HCT116 (cell line): Measurements from ENCODE around the gene CSNK2B. TPM values are rescaled to one million over a fixed set of nuclear protein-coding genes. Genes with fewer than 3 reads are reported as not detected.
A peak's percentile ranks its signal among the peaks of the same experiment; 100 is the strongest.

Source experiments
- ATAC-seq: fragments of 200-7000 bp; cut with Tn5 transposase; 2 replicates; pipeline ENCODE4 v1.9.1; 2020; ENCODE audit warnings: mild to moderate bottlenecking, moderate library complexity
- BruUV-seq: library from RNA; stranded (reverse); fragments of 400-500 nt; replicated peaks from 2 replicates; lab custom pipeline; 2021; lab: Mats Ljungman, UMichigan
- CTCF ChIA-PET: fragments of 300-600 bp; sonication (Branson Sonifier 250); formaldehyde crosslinking; loops from one replicate; lab custom pipeline; 2021; ENCODE audit warnings: antibody characterized with exemption; lab: Charles Lee
- POLR2A ChIA-PET: fragments of 300-600, 350-600 bp; sonication (Branson Sonifier 250); formaldehyde crosslinking; loops from one replicate; lab custom pipeline; 2021; ENCODE audit warnings: antibody characterized with exemption; lab: Charles Lee
- RAD21 ChIA-PET, 2 experiments: fragments of 300-600 bp; sonication (Branson Sonifier 250); formaldehyde crosslinking; loops; one replicate each; lab custom pipeline; 2023; ENCODE audit warnings: low total read pairs in 2 of 2; ENCODE audit not compliant: uncharacterized antibody in 2 of 2, unreplicated experiment in 2 of 2, low non-redundant PET in 1 of 2; lab: Charles Lee
- DNase-seq: peaks from one replicate; pipeline ENCODE4 v3.0.0-alpha.2; 2010; ENCODE audit warnings: low read depth, low spot score
- H2AFZ ChIP-seq: fragments of 200-600 bp; shearing (Covaris generic), sonication (generic); 2 replicates; pipeline ENCODE4 v1.6.1; 2017; ENCODE audit warnings: low read depth, mixed run types, mixed read lengths, antibody characterized with exemption, low read length; ENCODE audit not compliant: poor library complexity, severe bottlenecking
- H3K27ac ChIP-seq: 2 replicates; pipeline ENCODE4 v1.5.1; 2012; ENCODE audit warnings: low read depth, low read length
- H3K27me3 ChIP-seq: fragments of 200-600 bp; sonication (generic); 2 replicates; pipeline ENCODE4 v1.6.1; 2016; ENCODE audit warnings: mixed run types, low read length, mixed read lengths; ENCODE audit not compliant: insufficient read depth
- H3K36me3 ChIP-seq, 2 experiments: fragments of 200-500 bp in 1 of 2; fragments of 200-600 bp in 1 of 2; sonication (Bioruptor generic) in 1 of 2; sonication (generic) in 1 of 2; 2 replicates each; pipeline versions ENCODE4 v1.5.1 to v1.6.1; 2014 to 2016; ENCODE audit warnings: low read length in 2 of 2, inconsistent platforms in 1 of 2, mixed read lengths in 1 of 2, mixed run types in 1 of 2; ENCODE audit not compliant: insufficient read depth in 2 of 2, control insufficient read depth in 1 of 2
- H3K4me1 ChIP-seq, 2 experiments: fragments of 200-600 bp in 1 of 2; sonication (generic) in 1 of 2; 2 replicates each; pipeline versions ENCODE4 v1.5.1 to v1.6.1; 2012 to 2017; ENCODE audit warnings: low read length in 2 of 2, inconsistent platforms in 1 of 2, mild to moderate bottlenecking in 1 of 2, mixed read lengths in 1 of 2, mixed run types in 1 of 2, moderate library complexity in 1 of 2; ENCODE audit not compliant: insufficient read depth in 2 of 2, control insufficient read depth in 1 of 2
- H3K4me2 ChIP-seq: fragments of 200-600 bp; sonication (generic); 2 replicates; pipeline ENCODE4 v1.6.1; 2017; ENCODE audit warnings: mixed run types, low read length, mixed read lengths
- H3K4me3 ChIP-seq, 2 experiments: fragments of 200-600 bp in 1 of 2; sonication (generic) in 1 of 2; replicated peaks in 1 of 2; 2 replicates each; pipeline ENCODE4 v1.5.1; 2011 to 2016; ENCODE audit warnings: low read length in 2 of 2, control low read depth in 1 of 2, low read depth in 1 of 2, mild to moderate bottlenecking in 1 of 2, mixed read lengths in 1 of 2, mixed run types in 1 of 2
- H3K79me2 ChIP-seq: fragments of 200-600 bp; sonication (generic); 2 replicates; pipeline ENCODE4 v1.6.1; 2017; ENCODE audit warnings: mild to moderate bottlenecking, mixed run types, low read length, moderate library complexity, mixed read lengths; ENCODE audit not compliant: insufficient read depth
- H3K9ac ChIP-seq: fragments of 200-600 bp; sonication (generic); 2 replicates; pipeline ENCODE4 v1.6.1; 2016; ENCODE audit warnings: low read length, mixed read lengths
- H3K9me2 ChIP-seq: fragments of 200-600 bp; sonication (generic), shearing (Covaris generic); 2 replicates; pipeline ENCODE4 v1.6.1; 2017; ENCODE audit warnings: mixed run types, mild to moderate bottlenecking, moderate library complexity; ENCODE audit not compliant: insufficient read depth
- H3K9me3 ChIP-seq, 2 experiments: fragments of 200-500 bp in 1 of 2; fragments of 200-600 bp in 1 of 2; sonication (Bioruptor generic) in 1 of 2; sonication (generic) in 1 of 2; 2 replicates each; pipeline ENCODE4 v1.6.1; 2014 to 2017; ENCODE audit warnings: low read length in 2 of 2, mixed read lengths in 2 of 2, inconsistent platforms in 1 of 2, low read depth in 1 of 2, mild to moderate bottlenecking in 1 of 2, mixed run types in 1 of 2, moderate library complexity in 1 of 2; ENCODE audit not compliant: control insufficient read depth in 1 of 2, insufficient read depth in 1 of 2
- H4K20me1 ChIP-seq: fragments of 200-600 bp; sonication (generic), shearing (Covaris generic); 2 replicates; pipeline ENCODE4 v1.6.1; 2017; ENCODE audit warnings: mixed run types, mild to moderate bottlenecking, moderate library complexity; ENCODE audit not compliant: insufficient read depth
- ATF3 ChIP-seq: IDR thresholded peaks from 2 replicates; pipeline ENCODE4 v1.6.1; 2012
- CBX3 ChIP-seq: IDR thresholded peaks from 2 replicates; pipeline ENCODE4 v1.6.1; 2012; ENCODE audit warnings: low read depth
- CEBPB ChIP-seq: IDR thresholded peaks from 2 replicates; pipeline ENCODE4 v1.6.1; 2012; ENCODE audit warnings: low read depth
- ELF1 ChIP-seq: IDR thresholded peaks from 2 replicates; pipeline ENCODE4 v1.6.1; 2012; ENCODE audit warnings: low read depth, borderline replicate concordance
- EZH2 ChIP-seq: fragments of 200-600 bp; sonication (generic); IDR thresholded peaks from 2 replicates; pipeline ENCODE4 v1.6.1; 2017; ENCODE audit warnings: antibody characterized with exemption, mixed run types
- EZH2phosphoT487 ChIP-seq: fragments of 200-600 bp; IDR thresholded peaks from 2 replicates; pipeline ENCODE4 v1.6.1; 2018; ENCODE audit warnings: antibody characterized with exemption, borderline replicate concordance
- FOSL1 ChIP-seq: IDR thresholded peaks from 2 replicates; pipeline ENCODE4 v1.6.1; 2012; ENCODE audit warnings: low read depth
- JUND ChIP-seq: IDR thresholded peaks from 2 replicates; pipeline ENCODE4 v1.6.1; 2012
- POLR2A ChIP-seq: IDR thresholded peaks from 2 replicates; pipeline ENCODE4 v1.7.0; 2011; ENCODE audit warnings: borderline replicate concordance; ENCODE audit not compliant: insufficient read depth, insufficient read length; ENCODE audit errors: extremely low read depth
- POLR2AphosphoS5 ChIP-seq: IDR thresholded peaks from 2 replicates; pipeline ENCODE4 v1.6.1; 2011; ENCODE audit warnings: mild to moderate bottlenecking, low read depth, low read length, moderate library complexity
- RAD21 ChIP-seq: IDR thresholded peaks from 2 replicates; pipeline ENCODE4 v1.6.1; 2012; ENCODE audit warnings: low read depth, mild to moderate bottlenecking
- REST ChIP-seq: IDR thresholded peaks from 2 replicates; pipeline ENCODE4 v1.6.1; 2012; ENCODE audit warnings: low read depth
- SP1 ChIP-seq: IDR thresholded peaks from 2 replicates; pipeline ENCODE4 v1.6.1; 2012; ENCODE audit warnings: low read depth
- SRF ChIP-seq: IDR thresholded peaks from 2 replicates; pipeline ENCODE4 v1.6.1; 2012; ENCODE audit warnings: low read depth
- TCF7L2 ChIP-seq: IDR thresholded peaks from 2 replicates; pipeline ENCODE4 v1.7.0; 2011; ENCODE audit warnings: borderline replicate concordance, inconsistent platforms; ENCODE audit not compliant: insufficient read depth, insufficient read length; ENCODE audit errors: extremely low read depth
- intact Hi-C: fragments of 100-400 bp; cut with micrococcal nuclease; formaldehyde crosslinking; loops from 2 replicates; pipeline ENCODE4 v1.10.0; 2022
- total RNA-seq: library from RNA; stranded (reverse); gene quantifications from one replicate; pipeline ENCODE4 v1.2.1, GENCODE V29; 2021; ENCODE audit not compliant: unreplicated experiment
- TF ChIP-seq, protein P1 (sequence below): IDR thresholded peaks from 2 replicates; pipeline ENCODE4 v1.6.1; 2012
- TF ChIP-seq, protein P2 (sequence below), 3 experiments: fragments of 200-600 bp in 1 of 3; sonication (generic) in 1 of 3; IDR thresholded peaks in 2 of 3; conservative IDR thresholded peaks in 1 of 3; 2 replicates each; pipeline ENCODE4 v1.5.1; 2012 to 2017; ENCODE audit warnings: low read depth in 2 of 3, low read length in 2 of 3, antibody characterized with exemption in 1 of 3, borderline replicate concordance in 1 of 3, control low read depth in 1 of 3, mild to moderate bottlenecking in 1 of 3, mixed read lengths in 1 of 3, mixed run types in 1 of 3, moderate library complexity in 1 of 3; ENCODE audit not compliant: insufficient read depth in 1 of 3

Gene CSNK2B
- total RNA-seq, 1 experiment from 2014 or later = 210 TPM

DNA sequence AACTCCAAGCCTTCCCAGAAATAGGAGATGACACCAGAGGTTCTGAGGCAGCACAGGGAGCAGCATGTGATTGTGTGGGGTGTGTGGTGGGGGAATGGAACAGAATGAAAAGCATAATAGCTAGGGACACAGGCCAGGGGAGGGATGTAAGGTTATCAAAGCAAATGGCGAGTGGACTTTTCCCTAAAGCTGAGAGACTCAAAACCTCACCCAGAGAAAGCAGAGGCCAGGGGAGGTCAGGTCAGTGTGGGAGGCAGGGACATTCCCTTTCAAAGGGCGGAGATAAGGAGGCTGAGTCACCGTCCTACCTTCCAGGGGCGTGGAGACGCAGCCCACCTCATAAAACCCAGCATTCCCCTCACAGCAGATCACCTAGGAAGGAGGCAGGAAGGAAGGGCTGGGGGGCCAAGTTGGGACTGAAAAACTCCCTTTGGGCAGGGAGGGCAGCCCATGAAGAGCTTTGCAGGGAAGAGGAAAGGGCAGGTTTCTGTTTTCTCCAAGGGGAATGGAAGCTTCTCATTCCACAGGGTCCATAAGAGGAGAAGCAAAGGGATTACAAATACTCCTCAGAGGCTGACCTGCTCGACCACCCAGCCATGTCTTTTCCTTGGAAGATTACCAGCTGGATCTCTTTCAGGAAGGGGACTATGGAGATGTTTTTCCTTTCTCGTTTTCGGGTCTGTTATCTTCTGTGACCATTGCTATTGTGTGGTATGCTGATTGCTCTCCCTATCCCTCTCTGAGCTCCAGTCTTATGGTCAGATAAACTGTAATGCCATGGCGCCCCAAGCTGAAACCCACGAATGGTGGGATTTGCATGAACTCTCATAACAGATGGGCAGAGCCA is 24.6 kb downstream of the CSNK2B start (continued):
- no peak for TF ChIP-seq ATF3
- no peak for TF ChIP-seq EZH2
- TF ChIP-seq TCF7L2 = no peak

DNA sequence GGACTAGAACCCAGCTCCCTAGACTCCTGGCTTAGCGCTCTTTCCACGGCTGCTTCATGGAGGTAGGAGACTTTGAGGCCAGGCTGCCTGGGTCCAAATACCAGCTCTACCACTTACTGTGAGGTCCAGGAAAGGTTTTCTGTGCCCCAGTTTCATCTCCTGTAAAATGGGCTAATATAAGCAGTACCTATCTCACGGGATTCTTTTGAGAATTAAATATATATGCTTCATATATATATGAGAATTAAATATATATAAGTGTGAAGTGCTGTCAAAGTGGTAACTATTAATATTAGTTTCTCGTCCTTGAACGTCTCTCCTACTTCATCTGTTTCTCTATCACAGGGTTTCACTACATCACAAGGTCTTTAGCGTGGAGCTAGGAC is 25.2 kb downstream of the CSNK2B start:
- DNase-seq (no peak), ATAC-seq (no peak)
- ChIA-PET POLR2A (interaction anchor here (0.5 to 1.4 kb wide), 3 partner anchors 12 to 144 kb away, joined by 3 to 5 read pairs (median 3); partner anchors contain the start of genes ABHD16A, HSPA1B and NFKBIL1), RAD21 (no interaction called here), CTCF (interaction anchor here (0.7 to 1.1 kb wide), 2 partner anchors 39 to 172 kb away, joined by 3 read pairs; partner anchors contain the start of gene NEU1)
- 0 out of 2 replicates have a peak overlapping the region, but pooled peaks have one; percentile 23 for H3K27ac ChIP-seq
- no peak overlapping the region for H2AFZ ChIP-seq
- H3K36me3 ChIP-seq = peaks cover 13 to 25% of the 10 kb centered on the region in 2 experiments; a peak in 2 of 4 replicates
- no peak overlapping the region for H3K4me3 ChIP-seq
- intact Hi-C loops = no loop called here
- H4K20me1 ChIP-seq = no peaks in the 10 kb centered on the region
- H3K9ac ChIP-seq = peak overlapping the region; percentile 30; the same call in 1 of the 2 replicates
- H3K9me3 ChIP-seq = no peaks in the 10 kb centered on the region
- no peaks in the 10 kb centered on the region for H3K27me3 ChIP-seq
- H3K79me2 ChIP-seq = no peaks in the 10 kb centered on the region
- H3K4me1 ChIP-seq = peaks cover 11 to 16% of the 10 kb centered on the region in 2 experiments
- H3K4me2 ChIP-seq = peak overlapping the region; percentile 47
- BruUV-seq = no TSS peak
- no peaks in the 10 kb centered on the region for H3K9me2 ChIP-seq
- no peak for TF ChIP-seq SP1
- no peak for TF ChIP-seq SRF
- TF ChIP-seq FOSL1 = no peak
- TF ChIP-seq ELF1 = no peak
- TF ChIP-seq, protein P1, sequence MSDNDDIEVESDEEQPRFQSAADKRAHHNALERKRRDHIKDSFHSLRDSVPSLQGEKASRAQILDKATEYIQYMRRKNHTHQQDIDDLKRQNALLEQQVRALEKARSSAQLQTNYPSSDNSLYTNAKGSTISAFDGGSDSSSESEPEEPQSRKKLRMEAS = no peak
- TF ChIP-seq POLR2A = no peak
- TF ChIP-seq, protein P2, sequence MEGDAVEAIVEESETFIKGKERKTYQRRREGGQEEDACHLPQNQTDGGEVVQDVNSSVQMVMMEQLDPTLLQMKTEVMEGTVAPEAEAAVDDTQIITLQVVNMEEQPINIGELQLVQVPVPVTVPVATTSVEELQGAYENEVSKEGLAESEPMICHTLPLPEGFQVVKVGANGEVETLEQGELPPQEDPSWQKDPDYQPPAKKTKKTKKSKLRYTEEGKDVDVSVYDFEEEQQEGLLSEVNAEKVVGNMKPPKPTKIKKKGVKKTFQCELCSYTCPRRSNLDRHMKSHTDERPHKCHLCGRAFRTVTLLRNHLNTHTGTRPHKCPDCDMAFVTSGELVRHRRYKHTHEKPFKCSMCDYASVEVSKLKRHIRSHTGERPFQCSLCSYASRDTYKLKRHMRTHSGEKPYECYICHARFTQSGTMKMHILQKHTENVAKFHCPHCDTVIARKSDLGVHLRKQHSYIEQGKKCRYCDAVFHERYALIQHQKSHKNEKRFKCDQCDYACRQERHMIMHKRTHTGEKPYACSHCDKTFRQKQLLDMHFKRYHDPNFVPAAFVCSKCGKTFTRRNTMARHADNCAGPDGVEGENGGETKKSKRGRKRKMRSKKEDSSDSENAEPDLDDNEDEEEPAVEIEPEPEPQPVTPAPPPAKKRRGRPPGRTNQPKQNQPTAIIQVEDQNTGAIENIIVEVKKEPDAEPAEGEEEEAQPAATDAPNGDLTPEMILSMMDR (IDR thresholded peaks at IDR 0.05 in 2 of 3, conservative IDR thresholded peaks at IDR 0.05 in 1 of 3; ENCODE audit: borderline replicate concordance in 1 of 3, insufficient read depth in 1 of 3, low read depth in 2 of 3, low read length in 2 of 3) = no peak
- TF ChIP-seq RAD21 = no peak
- no peak for TF ChIP-seq JUND
- TF ChIP-seq POLR2AphosphoS5 = no peak
- TF ChIP-seq EZH2phosphoT487 = no peak
- TF ChIP-seq REST = no peak
- TF ChIP-seq CEBPB = no peak
- no peak for TF ChIP-seq CBX3
- no peak for TF ChIP-seq ATF3
